ENCODE measurements around the gene PRTFDC1.

- no peak for TF ChIP-seq CTCF (IDR thresholded peaks at IDR 0.05; ENCODE audit: insufficient read depth, low read length, poor library complexity, severe bottlenecking)
- no peak for TF ChIP-seq EZH2phosphoT487 (conservative IDR thresholded peaks at IDR 0.05; ENCODE audit: low read length)
Measured at GRCh38 chr10:24865783-24866182, 86.6 kb downstream of the PRTFDC1 start.
